ENCODE results near the gene VARS2.
"Not testable (repeated sequence)": the region's sequence is repeated elsewhere in the genome, so short reads cannot be mapped to it uniquely, and the experiment has no call there.

Gene VARS2

DNA sequence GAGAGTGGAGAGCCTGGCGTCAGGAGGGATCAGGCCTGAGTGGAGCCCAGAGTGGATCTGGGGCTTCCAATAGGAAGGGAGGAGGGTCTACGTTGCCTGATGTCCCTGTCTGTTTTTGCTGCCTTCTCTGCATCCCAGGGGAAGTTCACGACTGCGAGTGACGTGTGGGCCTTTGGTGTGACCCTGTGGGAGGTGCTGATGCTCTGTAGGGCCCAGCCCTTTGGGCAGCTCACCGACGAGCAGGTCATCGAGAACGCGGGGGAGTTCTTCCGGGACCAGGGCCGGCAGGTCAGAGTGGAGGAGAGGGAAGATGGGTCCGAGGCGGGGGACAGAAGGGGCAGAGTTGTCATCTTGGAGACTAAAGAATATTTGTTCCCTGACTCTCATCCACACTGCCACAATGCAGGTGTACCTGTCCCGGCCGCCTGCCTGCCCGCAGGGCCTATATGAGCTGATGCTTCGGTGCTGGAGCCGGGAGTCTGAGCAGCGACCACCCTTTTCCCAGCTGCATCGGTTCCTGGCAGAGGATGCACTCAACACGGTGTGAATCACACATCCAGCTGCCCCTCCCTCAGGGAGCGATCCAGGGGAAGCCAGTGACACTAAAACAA, 15.2 kb upstream of the VARS2 start:
- no peak for DNase-seq (ENCODE audit: low read depth in 2 of 2)

DNA sequence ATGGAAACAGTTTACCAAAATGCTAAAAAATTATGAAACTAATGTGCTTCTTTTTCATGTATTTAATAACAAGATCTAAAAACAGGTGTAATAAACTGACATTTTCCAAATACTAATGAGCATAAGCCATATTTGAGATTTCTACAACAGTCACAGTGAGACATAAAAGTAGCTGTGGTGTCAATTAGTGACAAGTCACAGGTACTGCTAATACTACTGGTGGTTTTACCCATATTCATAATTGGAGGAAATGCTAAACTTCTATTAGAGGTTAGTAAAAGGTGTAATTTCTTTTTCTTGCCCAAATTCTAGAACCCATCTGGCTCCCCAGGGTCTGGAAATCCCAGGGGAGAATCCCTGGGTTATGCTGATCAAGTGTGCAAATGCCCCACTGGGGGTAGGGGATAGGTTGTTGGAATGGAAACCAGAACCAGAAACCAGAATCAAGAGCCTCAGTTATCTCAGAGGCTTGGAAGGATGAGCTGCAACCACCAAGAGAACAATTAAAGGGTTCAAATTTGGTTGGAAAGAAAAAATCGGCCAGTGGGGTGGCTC, 13.1 kb upstream of the VARS2 start:
- DNase-seq (ENCODE audit: low read depth in 2 of 2): no peak

DNA sequence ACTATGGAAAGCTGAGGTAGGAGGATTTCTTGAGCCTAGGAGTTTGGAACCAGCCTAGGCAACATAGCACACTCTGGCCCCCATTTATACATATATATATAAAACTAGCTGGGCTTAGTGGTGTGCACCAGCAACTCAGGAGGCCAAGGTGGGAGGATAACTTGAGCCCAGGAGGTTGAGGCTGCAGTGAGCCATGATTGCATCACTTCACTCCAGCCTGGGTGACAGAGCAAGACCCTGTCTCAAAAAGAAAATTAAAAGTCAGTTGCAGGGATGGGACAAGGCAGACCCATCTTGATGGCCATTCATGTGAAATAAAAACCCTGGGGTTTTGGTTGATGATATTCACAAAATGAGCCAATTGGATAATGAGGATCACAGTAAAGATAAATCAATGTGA, 12.6 kb upstream of the VARS2 start:
- DNase-seq (ENCODE audit: low read depth in 2 of 2): no peak

DNA sequence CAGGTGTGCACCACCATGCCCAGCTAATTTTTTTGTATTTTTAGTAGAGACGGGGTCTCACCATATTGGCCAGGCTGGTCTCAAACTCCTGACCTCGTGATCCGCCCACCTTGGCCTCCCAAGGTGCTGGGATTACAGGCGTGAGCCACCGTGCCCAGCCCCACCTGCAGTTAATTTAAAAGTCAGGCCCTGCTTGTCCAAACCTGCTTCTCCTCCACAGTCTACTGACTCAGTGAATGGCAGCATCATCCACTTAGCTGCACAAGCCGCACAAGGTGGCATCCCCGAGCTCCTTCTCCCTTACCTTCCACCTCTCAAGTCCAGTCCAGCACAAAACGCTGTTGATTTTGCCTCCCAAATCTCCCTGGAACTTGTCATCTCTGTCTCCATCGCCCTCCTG, 11.8 kb upstream of the VARS2 start:
- not testable (repeated sequence) for DNase-seq (ENCODE audit: low read depth in 2 of 2)

DNA sequence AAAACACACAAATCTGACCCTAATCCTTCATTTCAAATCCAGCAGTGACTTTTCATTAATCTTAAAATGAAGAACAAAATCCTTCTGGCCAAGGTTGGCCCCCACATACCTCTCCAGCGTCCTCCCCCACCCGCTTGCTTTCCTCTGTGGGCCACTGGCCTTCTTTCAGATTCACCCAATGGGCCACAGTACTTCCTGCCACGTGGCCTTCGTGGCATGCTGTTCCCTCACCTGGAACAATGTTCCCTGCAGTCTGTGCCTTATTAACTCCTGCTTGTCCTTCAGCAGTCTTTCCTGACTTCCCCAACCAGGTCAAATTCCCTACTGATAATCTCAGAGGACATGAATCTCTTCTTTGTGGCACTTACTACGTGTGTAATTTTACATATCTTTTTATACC, 11.3 kb upstream of the VARS2 start:
- no peak for DNase-seq (ENCODE audit: low read depth in 2 of 2)

DNA sequence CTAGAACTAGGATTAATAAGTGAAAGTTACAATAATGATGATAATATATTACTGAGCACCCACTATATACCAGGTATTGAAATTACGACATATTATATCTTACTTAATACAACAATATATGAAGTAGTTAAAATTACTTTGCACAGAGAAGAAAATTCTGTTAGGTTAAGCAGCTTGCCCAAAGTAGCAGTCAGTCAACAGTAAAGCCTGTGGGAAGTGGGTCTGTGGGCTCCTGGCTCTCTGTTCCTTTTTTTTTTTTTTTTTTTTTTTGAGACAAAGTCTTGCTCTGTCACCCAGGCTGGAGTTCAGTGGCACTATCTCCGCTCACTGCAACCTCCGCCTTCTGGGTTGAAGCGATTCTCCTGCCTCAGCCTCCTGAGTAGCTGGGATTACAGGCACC, 10.8 kb upstream of the VARS2 start:
- DNase-seq (ENCODE audit: low read depth in 2 of 2): no peak

DNA sequence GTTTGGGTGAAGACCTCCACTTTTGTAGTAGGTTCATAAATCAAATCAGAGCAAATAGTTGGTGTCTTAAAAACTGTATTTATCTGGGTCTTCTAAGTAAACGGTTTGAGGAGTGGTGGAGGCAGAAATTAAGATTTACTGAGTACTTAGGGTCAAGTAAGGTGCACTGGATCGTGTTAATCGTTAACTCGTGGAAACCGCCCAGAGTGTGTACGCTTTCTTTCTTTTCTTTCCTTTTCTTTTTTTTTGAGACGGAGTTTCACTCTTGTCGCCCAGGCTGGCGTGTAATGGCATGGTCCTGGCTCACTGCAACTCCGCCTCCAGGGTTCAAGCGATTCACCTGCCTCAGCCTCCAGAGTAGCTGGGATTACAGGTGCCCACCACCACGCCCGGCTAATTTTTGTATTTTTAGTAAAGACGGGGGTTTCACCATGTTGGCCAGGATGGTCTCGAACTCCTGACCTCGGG, 6.7 kb upstream of the VARS2 start:
- not testable (repeated sequence) for DNase-seq (ENCODE audit: low read depth in 2 of 2)

DNA sequence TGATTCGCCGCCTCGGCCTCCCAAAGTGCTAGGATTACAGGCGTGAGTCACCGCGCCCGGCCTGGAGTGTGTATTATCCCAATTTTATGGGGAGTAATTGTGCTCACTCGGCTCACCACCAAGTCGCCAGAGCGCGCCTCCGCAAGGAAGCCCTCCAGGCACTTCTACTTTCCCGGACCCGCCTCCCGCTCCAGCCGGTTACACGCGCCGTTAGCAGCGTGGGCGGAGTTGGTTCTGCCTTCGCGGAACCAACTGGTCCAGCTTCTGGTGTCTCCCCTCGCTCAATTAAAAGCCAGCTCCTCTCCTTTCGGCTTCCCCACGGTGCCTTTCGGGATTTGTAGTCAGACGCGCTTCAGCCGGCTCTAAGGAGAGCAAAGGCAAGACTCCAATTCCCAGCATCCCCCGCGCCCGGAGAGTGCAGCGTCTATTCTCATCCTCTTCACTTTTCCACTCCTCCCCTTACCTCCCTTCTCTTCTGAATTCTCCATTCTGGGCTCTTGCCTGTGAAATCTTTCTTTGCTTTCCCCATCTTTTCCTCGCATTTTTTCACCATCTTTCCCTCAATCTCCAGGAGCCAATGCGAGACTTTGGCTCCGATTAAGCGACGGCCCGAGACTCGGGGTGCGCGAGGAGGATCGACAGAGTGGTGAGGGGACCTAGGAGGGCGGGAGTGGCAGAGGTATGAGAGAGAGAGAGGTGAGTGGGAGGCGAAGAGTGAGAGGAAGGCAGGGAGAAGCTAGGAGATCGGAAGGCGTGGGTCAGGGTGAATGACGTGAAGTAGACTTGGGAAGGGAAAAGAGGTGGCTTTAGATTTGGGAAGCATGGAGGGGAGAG, 6.1 kb upstream of the VARS2 start, which contains the start of gene GTF2H4:
GTF2H4 (plus strand) TSS at position 450 of the 834 bp plus-strand sequence.
- peak; percentile 91 to 94 for DNase-seq (ENCODE audit: low read depth in 2 of 2)

DNA sequence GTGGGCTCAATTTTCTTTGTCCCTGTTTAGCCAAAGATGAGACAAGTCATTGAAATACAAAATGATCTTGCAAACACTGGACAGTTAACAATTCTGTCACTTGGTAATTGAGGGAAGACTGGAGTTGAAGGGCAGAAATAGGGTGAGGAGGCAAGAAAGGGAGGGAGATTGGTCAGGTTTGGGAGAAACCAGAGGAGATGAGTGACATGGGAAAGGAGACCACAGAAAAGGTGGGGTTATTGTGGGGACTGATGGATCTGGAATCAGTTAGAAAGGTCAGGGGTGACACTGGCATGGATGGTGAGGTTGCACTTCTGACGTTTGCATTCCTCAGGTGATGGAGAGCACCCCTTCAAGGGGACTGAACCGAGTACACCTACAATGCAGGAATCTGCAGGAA, 5.3 kb upstream of the VARS2 start:
- DNase-seq (ENCODE audit: low read depth in 2 of 2): no peak

DNA sequence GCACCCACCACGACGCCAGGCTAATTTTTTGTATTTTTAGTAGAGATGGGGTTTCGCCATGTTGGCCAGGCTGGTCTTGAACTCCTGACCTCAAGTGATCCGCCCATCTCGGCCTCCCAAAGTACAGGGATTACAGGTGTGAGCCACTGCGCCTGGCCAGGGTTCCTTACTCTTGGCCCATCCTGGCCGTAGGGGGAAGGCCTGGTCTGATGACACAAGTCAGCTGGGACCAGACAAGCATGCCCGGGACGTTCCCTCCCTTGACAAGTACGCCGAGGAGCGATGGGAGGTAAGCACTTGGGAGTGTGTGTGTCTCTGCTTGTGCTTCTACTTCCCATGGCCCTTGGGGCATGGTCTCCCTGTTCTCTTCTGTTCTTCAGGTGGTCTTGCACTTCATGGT, 3.6 kb upstream of the VARS2 start:
- not testable (repeated sequence) for DNase-seq (ENCODE audit: low read depth in 2 of 2)

DNA sequence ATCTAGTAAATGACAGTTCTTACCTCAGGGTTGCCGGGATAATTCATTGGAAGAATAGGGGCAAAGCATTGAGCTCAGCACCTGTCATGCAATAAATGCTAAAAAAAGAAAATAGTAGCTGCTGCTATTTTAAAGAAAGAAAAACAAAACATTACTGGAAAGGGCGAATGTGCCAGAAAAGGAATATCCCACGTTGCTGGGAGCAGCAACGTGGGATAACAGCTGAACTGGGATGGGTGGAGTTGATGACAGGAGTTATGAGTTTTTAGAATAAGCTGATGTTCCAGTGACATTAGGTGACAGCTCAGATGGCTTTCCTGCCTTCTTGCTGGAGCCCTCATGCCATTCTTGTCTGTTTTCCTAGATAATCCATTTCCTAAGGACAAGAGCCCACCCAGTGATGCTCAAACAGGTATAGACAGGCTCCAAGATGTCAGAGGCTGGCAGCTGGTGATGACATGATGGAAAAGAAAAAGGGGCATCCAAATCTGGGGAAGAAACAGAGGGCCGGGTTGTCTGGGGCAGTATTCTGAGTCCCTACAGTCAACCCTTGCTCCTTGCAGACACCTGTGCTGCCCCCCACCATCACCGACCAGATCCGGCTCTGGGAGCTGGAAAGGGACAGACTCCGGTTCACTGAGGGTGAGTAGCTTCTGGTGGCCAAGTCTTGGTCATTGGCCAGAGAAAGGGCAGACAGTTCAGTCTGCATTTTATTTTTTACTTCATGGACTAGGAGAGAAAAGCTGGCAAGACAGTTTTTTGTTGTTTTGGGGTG, 1.1 kb upstream of the VARS2 start:
- no peak for DNase-seq (ENCODE audit: low read depth in 2 of 2)

DNA sequence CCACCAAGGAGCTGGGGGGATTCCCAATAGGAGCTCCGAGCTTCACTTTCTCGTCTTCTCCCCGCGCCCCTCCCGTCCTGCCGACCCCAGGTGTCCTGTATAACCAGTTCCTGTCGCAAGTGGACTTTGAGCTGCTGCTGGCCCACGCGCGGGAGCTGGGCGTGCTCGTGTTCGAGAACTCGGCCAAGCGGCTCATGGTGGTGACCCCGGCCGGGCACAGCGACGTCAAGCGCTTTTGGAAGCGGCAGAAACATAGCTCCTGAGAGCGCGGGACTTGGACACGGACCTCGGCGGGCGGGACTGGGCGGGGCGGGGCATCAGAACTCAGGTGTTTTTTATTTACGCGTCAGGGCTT, 340 bp upstream of the VARS2 start:
- no peak for DNase-seq (ENCODE audit: low read depth in 2 of 2)

DNA sequence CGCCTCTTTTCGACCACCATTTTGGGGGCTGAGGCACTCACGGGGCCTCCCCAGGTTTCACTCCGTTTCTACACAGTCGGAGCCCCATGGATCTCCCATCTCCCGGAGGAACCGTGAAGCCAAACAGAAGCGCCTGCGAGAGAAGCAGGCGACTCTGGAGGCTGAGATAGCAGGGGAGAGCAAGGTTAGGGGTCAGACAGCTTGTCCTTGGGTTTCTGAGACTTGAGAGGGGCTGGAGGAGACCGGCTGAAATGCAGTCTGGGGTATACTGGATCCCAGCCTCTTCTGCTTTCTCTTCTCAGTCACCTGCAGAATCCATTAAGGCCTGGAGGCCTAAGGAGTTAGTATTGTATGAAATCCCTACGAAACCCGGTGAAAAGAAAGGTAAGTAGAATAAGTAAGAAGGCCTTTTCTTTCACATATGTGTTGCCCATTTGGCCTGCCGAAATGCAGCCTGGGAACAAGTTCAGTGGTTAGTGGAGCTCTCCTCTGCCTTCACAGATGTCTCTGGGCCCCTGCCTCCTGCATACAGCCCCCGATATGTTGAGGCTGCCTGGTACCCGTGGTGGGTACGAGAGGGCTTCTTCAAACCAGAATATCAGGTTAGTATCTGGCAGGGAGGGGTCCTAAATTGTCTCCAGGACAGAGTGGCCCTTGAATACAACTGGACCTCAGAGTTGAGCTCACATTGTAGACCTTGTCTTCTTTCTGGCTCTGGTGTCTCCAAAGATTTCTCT, 984 bp downstream of the VARS2 start:
- no peak for DNase-seq (ENCODE audit: low read depth in 2 of 2)

DNA sequence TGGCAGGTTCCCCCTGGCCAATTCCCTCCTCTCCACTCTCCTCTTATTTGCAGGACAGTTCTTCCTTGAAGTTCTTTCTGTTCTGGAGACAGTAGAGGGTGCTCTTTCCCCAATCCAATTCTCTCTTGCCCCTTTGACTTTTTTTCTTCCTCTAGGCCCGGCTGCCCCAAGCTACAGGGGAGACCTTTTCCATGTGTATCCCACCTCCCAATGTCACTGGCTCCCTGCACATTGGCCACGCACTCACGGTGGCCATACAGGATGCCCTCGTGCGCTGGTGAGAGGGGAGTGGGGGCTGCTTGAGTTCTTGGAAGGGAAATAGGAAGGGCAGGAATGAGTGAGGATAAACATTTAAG, 1.5 kb downstream of the VARS2 start:
- DNase-seq (ENCODE audit: low read depth in 2 of 2): no peak

DNA sequence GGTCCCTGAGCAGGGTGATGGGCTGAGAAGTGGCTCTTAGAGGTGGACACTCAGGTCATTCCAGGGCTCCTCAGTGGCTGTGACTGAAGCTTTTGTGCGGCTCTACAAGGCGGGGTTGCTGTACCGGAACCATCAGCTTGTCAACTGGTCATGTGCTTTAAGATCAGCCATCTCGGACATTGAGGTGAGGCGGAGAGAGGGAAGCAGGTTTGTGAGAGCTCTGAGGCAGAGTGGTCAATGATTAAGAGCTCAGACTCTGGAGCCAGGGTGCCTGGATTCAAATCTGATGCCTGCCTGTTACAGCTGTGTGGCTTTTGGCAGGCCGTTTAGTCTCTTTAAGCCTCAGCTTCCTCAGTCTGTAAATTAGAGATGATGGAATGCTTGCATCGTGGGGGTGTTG, 3.0 kb downstream of the VARS2 start:
- DNase-seq (ENCODE audit: low read depth in 2 of 2): no peak

DNA sequence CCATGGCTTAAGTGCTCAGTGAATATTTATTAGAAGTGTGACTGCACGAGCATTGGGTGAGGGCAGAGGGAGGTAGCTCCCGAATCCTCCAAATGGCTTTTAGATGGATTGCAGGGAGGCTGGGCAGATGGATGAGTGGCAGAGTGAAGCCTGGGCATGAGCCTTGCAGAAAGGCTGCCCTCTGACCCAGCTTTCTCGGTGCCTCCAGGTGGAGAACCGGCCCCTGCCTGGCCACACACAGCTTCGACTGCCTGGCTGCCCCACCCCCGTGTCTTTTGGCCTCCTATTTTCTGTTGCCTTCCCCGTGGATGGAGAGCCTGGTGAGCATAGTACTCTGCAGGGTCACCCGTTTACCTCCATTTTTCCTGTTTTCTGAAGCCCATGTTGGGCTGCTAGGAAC, 3.4 kb downstream of the VARS2 start:
- no peak for DNase-seq (ENCODE audit: low read depth in 2 of 2)

DNA sequence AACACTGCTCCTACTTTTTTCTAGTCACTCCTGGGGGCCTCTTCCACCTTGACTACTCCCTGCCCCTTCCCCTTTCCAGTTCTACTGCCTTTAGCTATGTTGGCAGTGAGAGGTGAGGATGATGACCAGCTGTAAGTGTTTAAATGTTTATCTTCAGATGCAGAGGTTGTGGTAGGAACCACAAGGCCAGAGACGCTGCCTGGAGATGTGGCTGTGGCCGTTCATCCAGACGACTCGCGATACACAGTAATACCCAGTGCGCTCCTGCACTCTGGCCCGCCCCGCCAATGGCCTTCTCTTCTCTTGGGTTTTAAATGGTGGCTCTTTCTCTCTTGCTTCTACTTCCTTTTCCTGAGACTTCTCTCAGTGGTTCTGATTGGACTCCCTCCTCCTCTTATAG, 4.6 kb downstream of the VARS2 start:
- DNase-seq (ENCODE audit: low read depth in 2 of 2): no peak

DNA sequence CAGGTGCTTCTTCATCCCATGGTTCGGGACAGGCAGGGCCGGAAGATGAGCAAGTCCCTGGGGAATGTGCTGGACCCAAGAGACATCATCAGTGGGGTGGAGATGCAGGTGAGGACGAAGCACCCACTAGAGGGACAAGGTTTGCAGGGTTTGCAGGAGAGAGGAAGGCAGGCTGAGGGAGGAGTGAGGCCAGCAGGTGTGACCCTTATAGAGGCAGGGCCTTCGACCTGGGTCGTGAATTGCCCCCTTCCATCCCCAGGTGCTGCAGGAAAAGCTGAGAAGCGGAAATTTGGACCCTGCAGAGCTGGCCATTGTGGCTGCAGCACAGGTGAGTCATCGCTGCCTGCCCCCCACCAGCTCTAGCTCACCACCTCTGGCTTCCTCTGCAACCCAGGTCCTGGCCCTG, 8.4 kb downstream of the VARS2 start:
- DNase-seq (ENCODE audit: low read depth in 2 of 2): no peak

DNA sequence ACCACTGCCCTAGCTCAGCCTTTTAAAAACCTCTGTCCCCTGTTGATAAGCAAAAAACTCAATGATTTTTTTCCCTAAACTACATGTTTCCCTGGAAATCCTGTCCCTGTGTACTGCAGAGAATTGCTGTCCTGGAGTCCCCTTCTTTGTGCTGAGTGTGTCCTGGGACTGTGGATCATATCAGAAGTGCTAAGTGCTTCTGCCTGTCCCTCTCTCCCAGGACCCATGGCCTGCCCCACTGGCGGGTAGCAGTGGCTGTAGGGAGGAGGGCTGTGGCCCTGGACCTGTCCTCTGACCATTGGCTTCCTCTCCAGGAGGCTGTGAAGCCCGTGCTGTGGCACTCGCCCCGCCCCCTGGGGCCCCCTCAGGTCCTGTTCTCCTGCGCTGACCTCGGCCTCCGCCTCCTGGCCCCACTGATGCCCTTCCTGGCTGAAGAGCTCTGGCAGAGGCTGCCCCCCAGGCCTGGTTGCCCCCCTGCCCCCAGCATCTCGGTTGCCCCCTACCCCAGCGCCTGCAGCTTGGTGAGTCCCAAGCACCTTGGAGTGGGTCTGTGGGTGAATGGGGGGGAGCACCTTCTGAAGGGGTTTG, 10.1 kb downstream of the VARS2 start:
- DNase-seq (ENCODE audit: low read depth in 2 of 2): not testable (repeated sequence)

DNA sequence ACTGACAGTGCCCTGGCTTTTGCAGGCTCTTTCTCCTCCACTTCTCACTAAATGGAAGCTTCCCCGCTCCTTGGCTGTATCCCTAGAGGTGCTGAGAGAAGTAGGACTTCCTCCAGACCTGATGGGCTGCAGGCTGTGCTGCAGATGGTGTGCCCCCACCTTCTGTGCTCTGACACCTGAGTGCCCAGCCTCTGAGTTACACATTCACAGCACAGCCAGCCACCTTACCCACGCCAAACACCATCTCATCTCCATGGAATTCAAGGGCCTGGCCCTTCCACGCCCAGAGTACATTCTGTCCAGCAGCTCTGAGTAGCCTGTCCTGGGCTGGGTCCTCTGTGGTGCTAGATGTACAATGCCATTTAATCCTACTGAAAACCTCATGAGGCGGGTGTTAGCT, 12.6 kb downstream of the VARS2 start:
- DNase-seq (ENCODE audit: low read depth in 2 of 2): no peak

DNA sequence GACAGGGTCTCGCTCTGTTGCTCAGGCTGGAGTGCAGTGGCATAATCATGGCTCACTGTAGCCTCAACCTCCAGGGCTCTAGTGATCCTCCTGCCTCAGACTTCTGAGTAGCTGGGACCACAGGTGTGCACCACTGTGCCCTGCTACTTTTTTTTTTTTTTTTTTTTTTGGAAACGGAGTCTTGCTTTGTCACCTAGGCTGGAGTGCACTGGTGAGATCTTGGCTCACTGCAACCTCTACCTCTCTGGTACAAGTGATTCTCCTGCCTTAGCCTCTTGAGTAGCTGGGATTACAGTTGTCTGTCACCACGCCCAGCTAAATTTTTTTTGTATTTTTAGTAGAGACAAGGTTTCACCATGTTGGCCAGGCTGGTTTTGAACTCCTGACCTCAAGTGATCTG, 13.0 kb downstream of the VARS2 start:
- not testable (repeated sequence) for DNase-seq (ENCODE audit: low read depth in 2 of 2)
